Mucosa of descending colon (tissue), 3 donors: ENCODE results near the gene PFDN2. TPM values are rescaled to one million over a fixed set of nuclear protein-coding genes. Genes with fewer than 3 reads are reported as not detected.

Experiments used
- ATAC-seq: fragments of 200-7000 bp; cut with Tn5 transposase; one replicate; pipeline ENCODE4 v1.9.1; 2020; ENCODE audit warnings: mild to moderate bottlenecking, moderate library complexity
- DNase-seq, 3 donors: peaks; one replicate each; pipeline ENCODE4 v3.0.0-alpha.2; 2020
- H3K36me3 ChIP-seq: fragments of 200-600 bp; one replicate; pipeline ENCODE4 v1.8.0; 2021; ENCODE audit warnings: low read depth, mild to moderate bottlenecking
- H3K4me1 ChIP-seq: fragments of 200-600 bp; one replicate; pipeline ENCODE4 v1.8.0; 2021; ENCODE audit warnings: low read depth, mild to moderate bottlenecking
- H3K4me3 ChIP-seq: fragments of 200-600 bp; one replicate; pipeline ENCODE4 v1.8.0; 2021; ENCODE audit warnings: mild to moderate bottlenecking
- H3K9me3 ChIP-seq: fragments of 200-600 bp; one replicate; pipeline ENCODE4 v1.8.0; 2021; ENCODE audit warnings: mild to moderate bottlenecking
- intact Hi-C, 2 donors: fragments of 100-400 bp; cut with DNase I in 1 of 2; cut with micrococcal nuclease in 1 of 2; formaldehyde crosslinking; loops; one replicate each; pipeline versions ENCODE4 v1.11.0 to v1.11.1; 2022; cut with DNase I, micrococcal nuclease
- total RNA-seq, 3 donors: library from RNA; stranded (reverse); fragmentation: NEBNext Ultra II Directional in 2 of 3; extraction: Animal tissue kit (Norgen Biotek cat#: 25700) in 2 of 3; gene quantifications; one replicate each; pipeline versions ENCODE4 v1.2.1 to v1.2.4, GENCODE V29; 2021 to 2023
- TF ChIP-seq, protein P1 (sequence below): fragments of 200-600 bp; IDR thresholded peaks from one replicate; pipeline ENCODE4 v1.8.0; 2022; ENCODE audit warnings: antibody characterized with exemption, mild to moderate bottlenecking
- donor health status: DM: no; HTN: no; CAD: no; lungs with moderate emphysema.
- donor health status: DM: no; HTN: no; CAD: no.
- donor health status: DM: no; HTN: yes; CAD: no.

The PFDN2 gene
- total RNA-seq, 3 donors from 2014 or later = 20.7 to 40.2 (median 29.4) TPM

DNA sequence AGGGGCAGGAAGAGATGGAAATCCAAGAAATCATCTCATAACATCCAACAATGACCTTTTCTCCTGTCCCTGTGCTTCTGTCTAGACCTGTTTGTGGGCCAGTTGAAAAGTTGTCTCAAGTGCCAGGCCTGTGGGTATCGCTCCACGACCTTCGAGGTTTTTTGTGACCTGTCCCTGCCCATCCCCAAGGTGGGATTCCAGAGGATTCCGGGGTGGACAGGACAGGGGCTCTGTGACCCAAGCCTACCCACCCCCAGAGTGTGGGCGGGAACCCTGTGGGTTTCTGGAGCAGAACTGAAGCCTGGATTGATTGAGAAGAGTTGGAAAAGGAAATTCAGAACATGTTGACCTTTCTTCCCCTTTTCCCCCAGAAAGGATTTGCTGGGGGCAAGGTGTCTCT lies 46.0 kb upstream of the PFDN2 start:
- intact Hi-C loops = no loop called here
- Histone ChIP-seq H3K4me1 (peaks cover 27% of the 10 kb centered on the region), H3K36me3 (peaks cover 5% of the 10 kb centered on the region), H3K4me3 (no peak overlapping the region), H3K9me3 (no peaks in the 10 kb centered on the region)
- TF ChIP-seq, protein P1, sequence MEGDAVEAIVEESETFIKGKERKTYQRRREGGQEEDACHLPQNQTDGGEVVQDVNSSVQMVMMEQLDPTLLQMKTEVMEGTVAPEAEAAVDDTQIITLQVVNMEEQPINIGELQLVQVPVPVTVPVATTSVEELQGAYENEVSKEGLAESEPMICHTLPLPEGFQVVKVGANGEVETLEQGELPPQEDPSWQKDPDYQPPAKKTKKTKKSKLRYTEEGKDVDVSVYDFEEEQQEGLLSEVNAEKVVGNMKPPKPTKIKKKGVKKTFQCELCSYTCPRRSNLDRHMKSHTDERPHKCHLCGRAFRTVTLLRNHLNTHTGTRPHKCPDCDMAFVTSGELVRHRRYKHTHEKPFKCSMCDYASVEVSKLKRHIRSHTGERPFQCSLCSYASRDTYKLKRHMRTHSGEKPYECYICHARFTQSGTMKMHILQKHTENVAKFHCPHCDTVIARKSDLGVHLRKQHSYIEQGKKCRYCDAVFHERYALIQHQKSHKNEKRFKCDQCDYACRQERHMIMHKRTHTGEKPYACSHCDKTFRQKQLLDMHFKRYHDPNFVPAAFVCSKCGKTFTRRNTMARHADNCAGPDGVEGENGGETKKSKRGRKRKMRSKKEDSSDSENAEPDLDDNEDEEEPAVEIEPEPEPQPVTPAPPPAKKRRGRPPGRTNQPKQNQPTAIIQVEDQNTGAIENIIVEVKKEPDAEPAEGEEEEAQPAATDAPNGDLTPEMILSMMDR = no peak
- DNase-seq = no peak
- ATAC-seq = no peak

DNA sequence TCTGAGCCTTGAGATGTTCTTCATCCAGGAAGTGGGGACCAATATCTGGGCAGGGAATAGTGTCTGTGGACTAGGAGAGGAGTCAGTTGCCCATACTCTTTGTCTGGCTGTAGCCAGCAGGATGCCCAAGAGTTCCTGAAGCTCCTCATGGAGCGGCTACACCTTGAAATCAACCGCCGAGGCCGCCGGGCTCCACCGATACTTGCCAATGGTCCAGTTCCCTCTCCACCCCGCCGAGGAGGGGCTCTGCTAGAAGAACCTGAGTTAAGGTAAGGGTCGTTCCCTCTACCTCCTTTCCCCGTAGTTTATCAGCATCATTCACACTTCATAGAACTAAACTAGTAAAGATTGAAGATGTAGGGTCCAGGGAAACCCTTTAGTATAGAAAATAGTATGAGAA lies 45.0 kb upstream of the PFDN2 start:
- TF ChIP-seq, protein P1 = no peak
- no peak for DNase-seq
- no peak for ATAC-seq
- no peak overlapping the region for H3K4me3 ChIP-seq
- peaks cover 5% of the 10 kb centered on the region for H3K36me3 ChIP-seq
- intact Hi-C loops = no loop called here
- H3K9me3 ChIP-seq = no peaks in the 10 kb centered on the region
- H3K4me1 ChIP-seq = peaks cover 29% of the 10 kb centered on the region

DNA sequence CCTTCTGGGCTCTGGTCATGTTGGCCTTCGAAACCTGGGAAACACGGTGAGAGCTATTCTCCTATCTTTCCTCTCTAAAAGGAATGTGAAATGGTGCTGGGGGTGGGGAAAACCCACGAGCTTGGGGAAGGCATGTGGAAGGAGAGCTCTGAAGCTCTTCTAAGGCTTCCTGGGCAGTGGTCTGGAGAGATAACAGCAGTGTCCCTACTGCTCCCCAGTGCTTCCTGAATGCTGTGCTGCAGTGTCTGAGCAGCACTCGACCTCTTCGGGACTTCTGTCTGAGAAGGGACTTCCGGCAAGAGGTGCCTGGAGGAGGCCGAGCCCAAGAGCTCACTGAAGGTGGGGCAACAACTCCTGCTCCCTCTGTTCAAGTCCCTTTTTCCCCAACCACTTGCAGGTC lies 44.2 kb upstream of the PFDN2 start:
- intact Hi-C loops = no loop called here
- no peak overlapping the region for H3K4me3 ChIP-seq
- H3K36me3 ChIP-seq = peaks cover 5% of the 10 kb centered on the region
- TF ChIP-seq, protein P1 = no peak
- H3K9me3 ChIP-seq = no peaks in the 10 kb centered on the region
- peaks cover 26% of the 10 kb centered on the region for H3K4me1 ChIP-seq
- ATAC-seq (no peak), DNase-seq (no peak)

DNA sequence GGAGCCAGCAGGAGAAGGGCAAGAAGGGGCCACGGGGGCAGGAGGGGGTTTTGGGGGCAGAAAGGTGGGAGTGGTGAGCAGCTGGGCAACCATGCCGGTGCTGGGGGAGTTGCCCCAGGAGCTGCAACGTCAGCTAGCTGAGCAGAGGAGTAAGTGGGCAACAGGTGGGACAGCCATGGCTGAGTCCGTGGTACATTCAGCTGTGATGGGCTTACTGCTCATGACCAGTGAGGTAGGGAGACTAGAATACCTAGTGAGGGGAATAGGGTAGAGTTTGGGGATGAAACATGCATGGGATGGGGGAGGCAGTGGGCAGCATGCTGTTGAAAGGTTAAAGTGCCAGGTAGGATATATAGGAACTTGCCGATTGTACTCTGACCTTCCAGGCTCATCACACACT lies 43.8 kb upstream of the PFDN2 start:
- Histone ChIP-seq H3K9me3 (no peaks in the 10 kb centered on the region), H3K4me1 (peaks cover 23% of the 10 kb centered on the region), H3K4me3 (no peak overlapping the region), H3K36me3 (peaks cover 5% of the 10 kb centered on the region)
- TF ChIP-seq, protein P1 = no peak
- ATAC-seq (no peak), DNase-seq (no peak)
- intact Hi-C loops = no loop called here

DNA sequence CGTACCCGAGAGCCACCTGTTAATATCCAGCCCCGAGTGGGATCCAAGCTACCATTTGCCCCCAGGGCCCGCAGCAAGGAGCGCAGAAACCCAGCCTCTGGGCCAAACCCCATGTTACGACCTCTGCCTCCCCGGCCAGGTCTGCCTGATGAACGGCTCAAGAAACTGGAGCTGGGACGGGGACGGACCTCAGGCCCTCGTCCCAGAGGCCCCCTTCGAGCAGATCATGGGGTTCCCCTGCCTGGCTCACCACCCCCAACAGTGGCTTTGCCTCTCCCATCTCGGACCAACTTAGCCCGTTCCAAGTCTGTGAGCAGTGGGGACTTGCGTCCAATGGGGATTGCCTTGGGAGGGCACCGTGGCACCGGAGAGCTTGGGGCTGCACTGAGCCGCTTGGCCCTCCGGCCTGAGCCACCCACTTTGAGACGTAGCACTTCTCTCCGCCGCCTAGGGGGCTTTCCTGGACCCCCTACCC lies 42.9 kb upstream of the PFDN2 start:
- TF ChIP-seq, protein P1 = no peak
- no peak for ATAC-seq
- intact Hi-C loops = no loop called here
- H3K4me3 ChIP-seq = no peak overlapping the region
- H3K9me3 ChIP-seq = no peaks in the 10 kb centered on the region
- H3K4me1 ChIP-seq = peaks cover 23% of the 10 kb centered on the region
- no peak for DNase-seq
- H3K36me3 ChIP-seq = no peaks in the 10 kb centered on the region

DNA sequence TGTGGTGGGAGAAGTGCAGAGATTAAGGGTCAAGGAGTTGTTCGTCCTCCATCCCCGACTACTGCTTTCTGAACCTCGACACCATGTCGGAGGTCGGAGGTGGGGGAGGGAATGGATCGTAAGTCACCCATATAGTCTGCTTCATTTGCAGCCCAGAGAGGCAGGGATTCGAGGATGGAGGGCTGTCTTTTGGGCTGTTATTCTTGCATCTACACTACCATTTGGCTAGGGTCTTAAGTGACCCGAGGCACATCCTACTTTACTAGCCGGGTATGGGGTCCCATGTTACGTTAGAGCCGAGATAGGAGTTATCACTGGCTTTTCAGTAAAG lies 42.0 kb upstream of the PFDN2 start:
- TF ChIP-seq, protein P1 = no peak
- peak overlapping the region; percentile 79 for H3K4me3 ChIP-seq
- peaks cover 22% of the 10 kb centered on the region for H3K4me1 ChIP-seq
- no peaks in the 10 kb centered on the region for H3K36me3 ChIP-seq
- ATAC-seq (no peak), DNase-seq (no peak)
- intact Hi-C loops = no loop called here
- no peaks in the 10 kb centered on the region for H3K9me3 ChIP-seq
